GM10266 (cell line): ENCODE measurements around the gene RPGRIP1L.
"Not testable (repeated sequence)": the region's sequence is repeated elsewhere in the genome, so short reads cannot be mapped to it uniquely, and the experiment has no call there.

Source experiments
- DNase-seq: peaks from one replicate; pipeline ENCODE4 v3.0.0; 2012; ENCODE audit errors: extremely low spot score
- CTCF ChIP-seq: IDR thresholded peaks from 2 replicates; pipeline ENCODE4 v1.5.1; 2012; ENCODE audit warnings: mild to moderate bottlenecking, low read depth; ENCODE audit not compliant: control insufficient read depth, insufficient read depth; ENCODE audit errors: missing control alignments

RPGRIP1L gene

GRCh38 chr16:53712065-53712464, 8.4 kb upstream of the RPGRIP1L start:
- no peak for DNase-seq
- no peak for TF ChIP-seq CTCF

GRCh38 chr16:53711390-53711789, 7.7 kb upstream of the RPGRIP1L start:
- TF ChIP-seq CTCF, result no peak
- DNase-seq, result no peak

- no peak for TF ChIP-seq CTCF
Measured at GRCh38 chr16:53708490-53708889, 4.8 kb upstream of the RPGRIP1L start.

GRCh38 chr16:53707671-53708070, 4.0 kb upstream of the RPGRIP1L start:
- TF ChIP-seq CTCF, result no peak
- no peak for DNase-seq

More at GRCh38 chr16:53708490-53708889, 4.8 kb upstream of the RPGRIP1L start:
- DNase-seq, result no peak

- no peak for TF ChIP-seq CTCF
- no peak for DNase-seq
Measured at GRCh38 chr16:53704445-53704813, 770 bp upstream of the RPGRIP1L start.

- DNase-seq, result not testable (repeated sequence)
Measured at GRCh38 chr16:53698271-53698670, 5.4 kb downstream of the RPGRIP1L start.

GRCh38 chr16:53695070-53695469, 8.6 kb downstream of the RPGRIP1L start:
- TF ChIP-seq CTCF, result no peak
- no peak for DNase-seq

GRCh38 chr16:53693320-53693719, 10.3 kb downstream of the RPGRIP1L start:
- TF ChIP-seq CTCF, result no peak
- DNase-seq, result no peak
